Upper lobe of left lung (tissue), 6 donors: ENCODE data around the gene AFF1. TPM values are rescaled to one million over a fixed set of nuclear protein-coding genes. Genes with fewer than 3 reads are reported as not detected.
A peak's percentile ranks its signal among the peaks of the same experiment; 100 is the strongest.

Experiments
- ATAC-seq, 2 donors: fragments of 200-7000 bp; cut with Tn5 transposase; one replicate each; pipeline ENCODE4 v1.9.1; 2022; ENCODE audit warnings: mild to moderate bottlenecking in 2 of 2, moderate library complexity in 2 of 2; ENCODE audit not compliant: low FRiP score in 2 of 2
- DNase-seq, 2 donors: peaks; one replicate each; pipeline ENCODE4 v3.0.0-alpha.2; 2019 to 2020
- H3K27ac ChIP-seq, 4 donors: fragments of 200-600 bp; sonication (generic); one replicate each; pipeline ENCODE4 v1.5.1; 2016 to 2019
- H3K27me3 ChIP-seq, 4 donors: fragments of 200-600 bp; sonication (generic); one replicate each; pipeline ENCODE4 v1.5.1; 2017 to 2019
- H3K36me3 ChIP-seq, 4 donors: fragments of 200-600 bp; sonication (generic); one replicate each; pipeline ENCODE4 v1.5.1; 2016 to 2019
- H3K4me1 ChIP-seq, 4 donors: fragments of 200-600 bp; sonication (generic); one replicate each; pipeline ENCODE4 v1.5.1; 2018 to 2019
- H3K4me3 ChIP-seq, 4 donors: fragments of 200-600 bp; sonication (generic); one replicate each; pipeline ENCODE4 v1.5.1; 2017 to 2019; ENCODE audit warnings: mild to moderate bottlenecking in 2 of 4, moderate library complexity in 1 of 4
- H3K9me3 ChIP-seq, 4 donors: fragments of 200-600 bp; sonication (generic); one replicate each; pipeline ENCODE4 v1.5.1; 2018 to 2019
- EP300 ChIP-seq, 4 donors: sonication (generic); formaldehyde crosslinking; IDR thresholded peaks; one replicate each; pipeline ENCODE4 v1.5.1; 2017; ENCODE audit warnings: antibody characterized with exemption in 4 of 4, control low read depth in 2 of 4
- POLR2A ChIP-seq, 4 donors: fragments of 450-650 bp; IDR thresholded peaks; one replicate each; pipeline ENCODE4 v1.5.1; 2016 to 2017; ENCODE audit warnings: antibody characterized with exemption in 4 of 4, mild to moderate bottlenecking in 2 of 4
- POLR2AphosphoS5 ChIP-seq, 2 donors: sonication (generic); formaldehyde crosslinking; IDR thresholded peaks; one replicate each; pipeline ENCODE4 v1.5.1; 2017; ENCODE audit warnings: antibody characterized with exemption in 2 of 2
- WGBS, 2 donors: methylation state at CpG; one replicate each; pipeline ENCODE4 v1.1.5; 2017 to 2018; 5-methylcytosine and 5-hydroxymethylcytosine counted together
- total RNA-seq, 6 donors: library from RNA; depleted of rRNA in 4 of 6; stranded (reverse); fragments of >200 nt in 4 of 6; gene quantifications; one replicate each; pipeline versions ENCODE4 v1.1.0 to v1.2.1, GENCODE V29; 2016 to 2021
- TF ChIP-seq, protein P1 (sequence below), 6 experiments: fragments of 450-650 bp in 4 of 6; fragments of 200-600 bp in 2 of 6; sonication (generic) in 2 of 6; IDR thresholded peaks; one replicate each; pipeline ENCODE4 v1.5.1; 2016 to 2019; ENCODE audit warnings: antibody characterized with exemption in 6 of 6
- donor health status: DM: no; HTN: no; CAD: no; lungs with moderate emphysema.
- donor health status: DM: no; HTN: yes; CAD: no; lungs with severe emphysema.

AFF1 gene
- total RNA-seq, 6 donors from 2014 or later, result 45.5 to 124 (median 83.9) TPM

DNA sequence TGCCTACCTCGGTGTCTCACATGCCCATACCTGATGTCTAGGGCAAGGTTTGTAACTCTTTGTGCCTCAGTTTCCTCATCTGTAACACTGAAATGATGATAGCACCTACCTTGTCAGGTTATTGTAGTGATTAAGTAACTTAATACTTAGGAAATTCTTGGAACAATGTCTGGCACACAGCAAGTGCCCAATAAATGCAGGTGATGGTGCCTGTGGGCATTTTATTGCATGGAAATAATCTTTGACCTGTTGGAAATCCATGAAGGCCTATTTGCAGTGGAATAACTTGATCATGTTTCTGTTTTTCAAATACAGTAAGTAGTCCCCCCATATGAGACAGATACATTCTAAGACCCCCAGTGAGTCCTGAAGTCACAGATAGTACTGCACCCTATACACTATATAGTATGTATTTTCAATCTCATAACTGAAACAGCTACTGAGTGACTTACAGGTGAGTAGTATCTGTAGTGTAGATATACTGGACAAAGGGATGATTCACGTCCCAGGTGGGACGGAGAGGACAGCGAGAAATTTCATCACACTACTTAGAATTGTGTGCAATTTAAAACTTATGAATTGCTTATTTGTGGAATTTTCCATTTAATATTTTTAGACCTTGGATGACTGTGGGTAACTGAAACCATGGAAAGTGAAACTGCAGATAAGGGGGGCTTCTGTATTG lies 42.1 kb downstream of the AFF1 start:
- H3K27ac ChIP-seq, result no peak overlapping the region
- TF ChIP-seq, protein P1, sequence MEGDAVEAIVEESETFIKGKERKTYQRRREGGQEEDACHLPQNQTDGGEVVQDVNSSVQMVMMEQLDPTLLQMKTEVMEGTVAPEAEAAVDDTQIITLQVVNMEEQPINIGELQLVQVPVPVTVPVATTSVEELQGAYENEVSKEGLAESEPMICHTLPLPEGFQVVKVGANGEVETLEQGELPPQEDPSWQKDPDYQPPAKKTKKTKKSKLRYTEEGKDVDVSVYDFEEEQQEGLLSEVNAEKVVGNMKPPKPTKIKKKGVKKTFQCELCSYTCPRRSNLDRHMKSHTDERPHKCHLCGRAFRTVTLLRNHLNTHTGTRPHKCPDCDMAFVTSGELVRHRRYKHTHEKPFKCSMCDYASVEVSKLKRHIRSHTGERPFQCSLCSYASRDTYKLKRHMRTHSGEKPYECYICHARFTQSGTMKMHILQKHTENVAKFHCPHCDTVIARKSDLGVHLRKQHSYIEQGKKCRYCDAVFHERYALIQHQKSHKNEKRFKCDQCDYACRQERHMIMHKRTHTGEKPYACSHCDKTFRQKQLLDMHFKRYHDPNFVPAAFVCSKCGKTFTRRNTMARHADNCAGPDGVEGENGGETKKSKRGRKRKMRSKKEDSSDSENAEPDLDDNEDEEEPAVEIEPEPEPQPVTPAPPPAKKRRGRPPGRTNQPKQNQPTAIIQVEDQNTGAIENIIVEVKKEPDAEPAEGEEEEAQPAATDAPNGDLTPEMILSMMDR (IDR thresholded peaks at IDR 0.05), result no peak
- TF ChIP-seq POLR2AphosphoS5 (IDR thresholded peaks at IDR 0.05) (no peak), EP300 (IDR thresholded peaks at IDR 0.05) (no peak), POLR2A (IDR thresholded peaks at IDR 0.05) (no peak)
- peaks cover 0 to 1% (median 0%) of the 10 kb centered on the region in 4 donors for H3K36me3 ChIP-seq
- no peaks in the 10 kb centered on the region for H3K27me3 ChIP-seq
- no peak for DNase-seq
- WGBS, 2 donors, result 92 to 93% methylated on average over 4 of the region's 4 CpGs
- ATAC-seq, result no peak
- peaks cover 25 to 38% (median 30%) of the 10 kb centered on the region in 4 donors for H3K4me1 ChIP-seq
- no peak overlapping the region for H3K4me3 ChIP-seq
- no peaks in the 10 kb centered on the region for H3K9me3 ChIP-seq

DNA sequence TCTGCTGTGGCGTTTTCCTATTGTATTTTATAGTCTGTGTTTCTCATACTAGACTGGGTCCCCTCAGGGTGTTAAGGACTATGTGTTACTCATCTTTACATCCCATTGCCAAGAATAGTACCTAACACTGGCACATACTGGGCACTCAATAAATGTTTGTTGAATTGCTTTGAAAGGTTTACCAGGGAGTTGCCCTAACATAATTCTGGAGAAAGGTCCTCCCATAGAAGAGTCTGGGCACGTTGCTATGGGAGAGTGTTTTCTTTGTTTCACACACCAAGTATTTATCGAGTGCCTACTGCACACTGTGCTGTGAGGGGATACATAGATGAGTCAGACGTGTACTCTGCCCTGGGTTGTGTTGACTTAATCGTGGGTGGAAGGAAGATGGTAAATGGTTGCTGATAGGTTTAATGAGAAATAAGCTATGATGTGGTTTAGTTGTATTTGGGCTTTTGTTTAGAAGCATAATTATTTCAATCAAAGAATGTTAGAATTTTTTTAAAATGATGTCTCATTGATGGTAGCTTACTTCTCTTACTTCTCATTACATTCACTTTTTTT lies 42.9 kb downstream of the AFF1 start:
- ATAC-seq (peak; percentile 38 to 62), DNase-seq (no peak)
- Histone ChIP-seq H3K4me3 (no peak overlapping the region), H3K36me3 (peaks cover 0 to 3% (median 0%) of the 10 kb centered on the region in 4 donors), H3K27me3 (no peaks in the 10 kb centered on the region), H3K4me1 (peaks cover 18 to 37% (median 29%) of the 10 kb centered on the region in 4 donors), H3K9me3 (no peaks in the 10 kb centered on the region), H3K27ac (no peak overlapping the region)
- WGBS, 2 donors, result 48 to 50% methylated on average over 5 of the region's 5 CpGs
- no peak for TF ChIP-seq POLR2A (IDR thresholded peaks at IDR 0.05)
- TF ChIP-seq, protein P1 (IDR thresholded peaks at IDR 0.05), result no peak
- no peak for TF ChIP-seq EP300 (IDR thresholded peaks at IDR 0.05)
- TF ChIP-seq POLR2AphosphoS5 (IDR thresholded peaks at IDR 0.05), result no peak

DNA sequence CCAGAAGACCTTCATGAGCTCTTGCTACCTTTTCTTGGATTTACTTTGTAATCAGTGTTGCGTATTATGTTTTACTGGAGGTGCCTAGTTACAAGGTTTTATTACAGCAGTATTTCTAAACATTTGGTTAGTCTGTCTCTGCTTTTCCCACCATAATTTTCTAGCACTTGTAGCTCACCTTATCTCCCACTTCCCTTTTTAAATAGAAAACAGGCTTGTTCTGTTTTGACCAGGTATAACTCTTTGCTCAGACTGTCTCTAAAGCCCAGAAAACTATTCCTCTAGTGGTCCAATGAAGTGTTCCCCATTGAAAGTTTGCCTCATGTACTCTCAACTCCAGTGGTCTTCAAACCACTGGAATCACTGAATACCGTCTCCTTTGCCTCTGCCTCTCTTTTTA lies 43.9 kb downstream of the AFF1 start:
- DNase-seq, result no peak
- Histone ChIP-seq H3K4me3 (no peak overlapping the region), H3K36me3 (peaks cover 0 to 3% (median 0%) of the 10 kb centered on the region in 4 donors), H3K9me3 (no peaks in the 10 kb centered on the region), H3K27me3 (no peaks in the 10 kb centered on the region), H3K27ac (no peak overlapping the region), H3K4me1 (peaks cover 9 to 30% (median 20%) of the 10 kb centered on the region in 4 donors)
- ATAC-seq, result no peak
- WGBS, 2 donors, result 50% methylated on average over 2 of the region's 2 CpGs
- TF ChIP-seq POLR2AphosphoS5 (IDR thresholded peaks at IDR 0.05) (no peak), EP300 (IDR thresholded peaks at IDR 0.05) (no peak), POLR2A (IDR thresholded peaks at IDR 0.05) (no peak)
- TF ChIP-seq, protein P1 (IDR thresholded peaks at IDR 0.05), result no peak

DNA sequence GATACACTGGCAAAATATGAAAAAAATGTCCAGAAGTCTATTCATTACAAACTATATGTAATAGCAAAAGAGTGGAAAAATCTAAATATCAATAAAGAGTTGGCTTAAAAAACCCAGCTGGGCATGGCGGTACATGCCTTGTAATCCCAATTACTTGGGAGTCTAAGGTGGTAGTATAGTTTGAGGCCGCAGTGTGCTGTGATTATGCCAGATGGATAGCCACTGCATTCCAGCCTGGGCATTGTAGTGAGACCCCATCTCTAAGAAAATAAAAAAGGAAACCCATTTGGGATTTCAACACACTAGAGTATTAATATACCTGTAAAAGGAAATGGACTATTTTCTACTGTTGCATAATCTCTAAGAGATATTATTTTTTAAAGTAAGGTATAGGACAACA lies 45.4 kb downstream of the AFF1 start:
- TF ChIP-seq POLR2A (IDR thresholded peaks at IDR 0.05) (no peak), POLR2AphosphoS5 (IDR thresholded peaks at IDR 0.05) (no peak), EP300 (IDR thresholded peaks at IDR 0.05) (no peak)
- TF ChIP-seq, protein P1 (IDR thresholded peaks at IDR 0.05), result no peak
- Histone ChIP-seq H3K27me3 (no peaks in the 10 kb centered on the region), H3K36me3 (peaks cover 0 to 3% (median 0%) of the 10 kb centered on the region in 4 donors), H3K9me3 (no peaks in the 10 kb centered on the region), H3K27ac (no peak overlapping the region), H3K4me3 (no peak overlapping the region), H3K4me1 (peaks cover 3 to 23% (median 10%) of the 10 kb centered on the region in 4 donors)
- 96 to 100% methylated on average over 2 of the region's 2 CpGs for WGBS, 2 donors
- DNase-seq, result no peak
- no peak for ATAC-seq
